SH-SY5Y (cell line): ENCODE measurements around the gene SIRPA.

ENCODE experiments used
- GATA2 ChIP-seq: IDR thresholded peaks from 2 replicates; pipeline ENCODE4 v1.6.1; 2011; ENCODE audit warnings: mild to moderate bottlenecking, low read depth, low read length
- GATA3 ChIP-seq: IDR thresholded peaks from 2 replicates; pipeline ENCODE4 v1.6.1; 2011; ENCODE audit warnings: low read depth, mild to moderate bottlenecking, low read length, moderate library complexity

DNA sequence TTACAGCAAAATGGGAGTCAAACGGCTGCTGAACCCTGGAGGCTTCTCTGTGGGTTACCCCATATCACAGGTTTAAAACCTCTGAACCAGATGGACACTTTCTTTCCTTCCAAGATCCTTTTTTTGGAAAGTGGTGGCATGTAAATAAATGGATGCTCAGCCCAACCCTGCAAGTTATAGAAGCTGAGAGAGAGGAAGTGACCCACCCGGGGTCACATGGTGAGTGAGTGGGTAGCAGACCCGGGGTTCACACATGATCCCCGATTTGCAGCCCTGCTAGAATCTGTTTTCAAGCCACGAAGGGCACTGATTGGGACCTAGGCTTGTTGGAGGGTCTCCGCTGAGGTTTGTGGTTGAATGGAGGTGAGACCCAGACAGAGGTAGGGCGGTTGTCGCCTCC lies 32.0 kb downstream of the SIRPA start:
- TF ChIP-seq GATA2 (no peak), GATA3 (no peak)
